Measurements from ENCODE around the gene EML4. TPM values are rescaled to one million over a fixed set of nuclear protein-coding genes. Genes with fewer than 3 reads are reported as not detected.

The EML4 gene
- polyA plus RNA-seq, 1 experiment: 19.1 TPM

GRCh38 chr2:42298996-42299754 lies 130.0 kb downstream of the EML4 start:
- no peak for DNase-seq (ENCODE audit: low read depth)
- Histone ChIP-seq H3K36me3 (ENCODE audit: control insufficient read depth, insufficient read depth, low read length) (peaks cover 11% of the 10 kb centered on the region), H3K27me3 (ENCODE audit: control insufficient read depth, insufficient read depth, low read length) (no peaks in the 10 kb centered on the region), H3K4me3 (ENCODE audit: low read depth, low read length) (no peak overlapping the region)
- POLR2A ChIA-PET: interaction anchor here (0.5 kb wide), 1 partner anchor 141 kb away, joined by 20 read pairs; no protein-coding TSS in a partner anchor
- no peak for TF ChIP-seq CTCF (IDR thresholded peaks at IDR 0.05; ENCODE audit: insufficient read depth, low read depth, low read length)
- CTCF ChIA-PET: interaction anchor here (1.0 to 1.6 kb wide), 3 partner anchors 13 to 131 kb away, joined by 3 to 5 read pairs (median 3); no protein-coding TSS in a partner anchor

GRCh38 chr2:42300527-42300926 lies 131.4 kb downstream of the EML4 start:
- H3K36me3 ChIP-seq (ENCODE audit: control insufficient read depth, insufficient read depth, low read length): peaks cover 10% of the 10 kb centered on the region
- CTCF ChIA-PET: interaction anchor here (0.6 kb wide), 1 partner anchor 792 kb away, joined by 3 read pairs; no protein-coding TSS in a partner anchor
- no peak for TF ChIP-seq CTCF (IDR thresholded peaks at IDR 0.05; ENCODE audit: insufficient read depth, low read depth, low read length)
- no peaks in the 10 kb centered on the region for H3K27me3 ChIP-seq (ENCODE audit: control insufficient read depth, insufficient read depth, low read length)
- POLR2A ChIA-PET: no interaction called here
- no peak for DNase-seq (ENCODE audit: low read depth)
- no peak overlapping the region for H3K4me3 ChIP-seq (ENCODE audit: low read depth, low read length)

GRCh38 chr2:42303252-42303651 lies 134.1 kb downstream of the EML4 start:
- no peak for DNase-seq (ENCODE audit: low read depth)
- Histone ChIP-seq H3K27me3 (ENCODE audit: control insufficient read depth, insufficient read depth, low read length) (no peaks in the 10 kb centered on the region), H3K4me3 (ENCODE audit: low read depth, low read length) (no peak overlapping the region), H3K36me3 (ENCODE audit: control insufficient read depth, insufficient read depth, low read length) (peaks cover 6% of the 10 kb centered on the region)
- ChIA-PET CTCF (interaction anchor here (1.2 kb wide), 1 partner anchor 13 kb away, joined by 3 read pairs; no protein-coding TSS in a partner anchor), POLR2A (no interaction called here)
- no peak for TF ChIP-seq CTCF (IDR thresholded peaks at IDR 0.05; ENCODE audit: insufficient read depth, low read depth, low read length)

- no peak for DNase-seq (ENCODE audit: low read depth)
- H3K4me3 ChIP-seq (ENCODE audit: low read depth, low read length): no peak overlapping the region
- peaks cover 6% of the 10 kb centered on the region for H3K36me3 ChIP-seq (ENCODE audit: control insufficient read depth, insufficient read depth, low read length)
- ChIA-PET POLR2A (no interaction called here), CTCF (interaction anchor here (0.8 to 1.2 kb wide), 2 partner anchors 14 to 24 kb away, joined by 3 read pairs; no protein-coding TSS in a partner anchor)
- TF ChIP-seq CTCF (IDR thresholded peaks at IDR 0.05; ENCODE audit: insufficient read depth, low read depth, low read length): no peak
- no peaks in the 10 kb centered on the region for H3K27me3 ChIP-seq (ENCODE audit: control insufficient read depth, insufficient read depth, low read length)
Observed at GRCh38 chr2:42304059-42304713, 135.0 kb downstream of the EML4 start.

GRCh38 chr2:42307180-42307579 lies 138.0 kb downstream of the EML4 start:
- TF ChIP-seq CTCF (IDR thresholded peaks at IDR 0.05; ENCODE audit: insufficient read depth, low read depth, low read length): no peak
- Histone ChIP-seq H3K36me3 (ENCODE audit: control insufficient read depth, insufficient read depth, low read length) (peaks cover 6% of the 10 kb centered on the region), H3K4me3 (ENCODE audit: low read depth, low read length) (no peak overlapping the region), H3K27me3 (ENCODE audit: control insufficient read depth, insufficient read depth, low read length) (no peaks in the 10 kb centered on the region)
- CTCF ChIA-PET: interaction anchor here (1.1 kb wide), 1 partner anchor 22 kb away, joined by 3 read pairs; no protein-coding TSS in a partner anchor
- POLR2A ChIA-PET: no interaction called here
- DNase-seq (ENCODE audit: low read depth): no peak

Measured in BJ (cell line).